Thyroid gland (tissue), 4 donors: Measurements from ENCODE around the gene SKI.

Experiments used
- POLR2A ChIP-seq, 2 donors: fragments of 450-650 bp; IDR thresholded peaks; one replicate each; pipeline ENCODE4 v1.6.1; 2017; ENCODE audit warnings: antibody characterized with exemption in 2 of 2, mild to moderate bottlenecking in 2 of 2, moderate library complexity in 1 of 2
- TF ChIP-seq, protein P1 (sequence below), 6 experiments: fragments of 200-600 bp in 3 of 6; fragments of 450-650 bp in 3 of 6; sonication (generic) in 3 of 6; IDR thresholded peaks; one replicate each; pipeline ENCODE4 v1.5.1; 2016 to 2019; ENCODE audit warnings: antibody characterized with exemption in 6 of 6, mild to moderate bottlenecking in 2 of 6, inconsistent platforms in 1 of 6, moderate library complexity in 1 of 6

- no peak for TF ChIP-seq POLR2A (IDR thresholded peaks at IDR 0.05)
- TF ChIP-seq, protein P1, sequence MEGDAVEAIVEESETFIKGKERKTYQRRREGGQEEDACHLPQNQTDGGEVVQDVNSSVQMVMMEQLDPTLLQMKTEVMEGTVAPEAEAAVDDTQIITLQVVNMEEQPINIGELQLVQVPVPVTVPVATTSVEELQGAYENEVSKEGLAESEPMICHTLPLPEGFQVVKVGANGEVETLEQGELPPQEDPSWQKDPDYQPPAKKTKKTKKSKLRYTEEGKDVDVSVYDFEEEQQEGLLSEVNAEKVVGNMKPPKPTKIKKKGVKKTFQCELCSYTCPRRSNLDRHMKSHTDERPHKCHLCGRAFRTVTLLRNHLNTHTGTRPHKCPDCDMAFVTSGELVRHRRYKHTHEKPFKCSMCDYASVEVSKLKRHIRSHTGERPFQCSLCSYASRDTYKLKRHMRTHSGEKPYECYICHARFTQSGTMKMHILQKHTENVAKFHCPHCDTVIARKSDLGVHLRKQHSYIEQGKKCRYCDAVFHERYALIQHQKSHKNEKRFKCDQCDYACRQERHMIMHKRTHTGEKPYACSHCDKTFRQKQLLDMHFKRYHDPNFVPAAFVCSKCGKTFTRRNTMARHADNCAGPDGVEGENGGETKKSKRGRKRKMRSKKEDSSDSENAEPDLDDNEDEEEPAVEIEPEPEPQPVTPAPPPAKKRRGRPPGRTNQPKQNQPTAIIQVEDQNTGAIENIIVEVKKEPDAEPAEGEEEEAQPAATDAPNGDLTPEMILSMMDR (IDR thresholded peaks at IDR 0.05) = no peak
Measured at GRCh38 chr1:2256435-2257244, 28.5 kb downstream of the SKI start.
